NCI-H345 treated with DMSO at 0.1 percent for 48 hours (cell line): ENCODE results near the gene NEURL4.

ENCODE experiments used
- DNase-seq: peaks from one replicate; lab custom pipeline; 2025; ENCODE audit not compliant: unreplicated experiment; lab: John Stamatoyannopoulos, UW

Gene NEURL4

DNA sequence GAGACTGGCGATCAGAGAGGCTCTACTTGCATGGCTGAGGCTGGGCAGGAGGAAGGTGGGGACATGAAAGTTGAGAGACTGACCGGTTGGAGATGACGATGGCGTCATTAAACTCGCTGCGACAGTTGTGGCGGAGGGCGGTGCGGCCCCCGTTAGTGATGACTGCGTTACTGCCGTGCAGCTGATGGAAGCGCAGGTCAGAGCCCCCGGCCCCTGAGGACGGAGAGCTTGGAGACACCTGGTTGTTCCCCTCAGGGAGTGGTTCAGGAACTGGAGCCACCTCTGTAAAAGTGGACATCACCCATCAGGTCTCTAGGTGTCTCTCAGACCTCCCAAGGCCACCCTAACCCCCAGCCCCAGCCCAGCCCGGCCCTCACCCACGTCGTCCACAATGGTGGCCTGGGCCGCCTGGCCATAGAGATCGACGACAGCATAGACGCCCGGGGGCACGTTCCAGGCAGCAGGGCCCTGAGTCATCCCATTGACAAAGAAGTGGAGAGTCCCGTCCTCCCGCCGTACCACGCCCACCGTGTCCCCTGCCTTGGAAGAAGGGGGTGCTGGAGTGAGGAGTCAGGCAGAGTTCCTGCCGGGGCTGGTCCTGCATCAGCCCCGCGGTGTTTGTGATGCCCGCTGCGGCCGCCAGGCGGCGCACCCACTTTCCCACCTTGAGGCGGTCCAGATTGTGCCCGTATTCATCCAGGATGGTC is 5.3 kb downstream of the NEURL4 start:
- no peak for DNase-seq

DNA sequence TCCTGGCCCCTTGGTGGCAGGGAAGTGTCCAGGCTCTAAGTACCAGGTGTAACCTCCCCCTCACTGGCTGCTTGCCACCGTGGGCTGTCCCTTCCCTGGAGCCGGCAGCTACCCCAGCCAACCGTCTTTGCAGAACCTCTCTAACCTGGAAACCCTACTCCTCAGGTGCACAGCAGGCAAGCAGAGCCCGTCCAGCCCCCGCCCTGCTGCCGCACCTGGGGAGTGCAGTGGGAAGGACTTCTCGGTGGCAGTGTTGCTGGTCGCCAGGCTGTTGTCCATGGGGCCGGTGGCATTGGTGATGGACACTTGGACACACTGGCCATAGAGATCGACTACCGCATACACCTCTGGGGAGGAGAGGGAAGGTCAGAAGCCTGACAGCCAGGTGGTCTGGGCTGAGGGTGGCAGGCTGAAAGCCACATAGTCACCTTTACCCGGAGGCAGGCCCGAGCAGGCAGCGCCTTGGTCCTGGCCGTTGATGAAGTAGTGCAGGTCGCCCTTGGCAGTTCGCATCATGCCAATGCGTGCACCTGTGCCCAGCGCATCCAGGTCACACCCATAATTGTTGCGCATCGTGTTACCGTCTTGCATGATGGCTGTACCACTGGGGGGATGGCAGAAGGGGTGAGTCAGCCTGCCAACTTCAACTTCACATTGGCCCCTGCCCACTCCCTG is 6.5 kb downstream of the NEURL4 start:
- DNase-seq, result no peak

DNA sequence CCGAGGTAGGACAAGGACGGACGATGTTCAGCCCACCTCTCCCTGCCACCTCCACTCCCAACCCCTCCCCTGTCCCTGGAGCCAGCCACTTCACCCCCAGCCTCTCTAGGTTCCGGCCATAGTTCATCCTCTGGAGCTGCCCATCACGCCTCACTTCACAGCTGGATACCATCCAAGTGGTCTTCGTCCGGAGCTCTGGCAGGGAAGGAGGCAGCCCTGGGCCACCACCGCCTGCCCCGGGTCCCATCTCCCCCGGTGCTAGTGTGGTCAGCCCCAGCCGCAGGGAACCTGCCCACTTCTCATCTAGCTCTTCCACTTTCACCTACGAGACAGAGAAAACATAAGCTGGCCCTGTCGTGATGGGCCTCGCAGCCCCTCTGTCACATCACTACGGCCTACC is 7.7 kb downstream of the NEURL4 start:
- DNase-seq, result no peak

DNA sequence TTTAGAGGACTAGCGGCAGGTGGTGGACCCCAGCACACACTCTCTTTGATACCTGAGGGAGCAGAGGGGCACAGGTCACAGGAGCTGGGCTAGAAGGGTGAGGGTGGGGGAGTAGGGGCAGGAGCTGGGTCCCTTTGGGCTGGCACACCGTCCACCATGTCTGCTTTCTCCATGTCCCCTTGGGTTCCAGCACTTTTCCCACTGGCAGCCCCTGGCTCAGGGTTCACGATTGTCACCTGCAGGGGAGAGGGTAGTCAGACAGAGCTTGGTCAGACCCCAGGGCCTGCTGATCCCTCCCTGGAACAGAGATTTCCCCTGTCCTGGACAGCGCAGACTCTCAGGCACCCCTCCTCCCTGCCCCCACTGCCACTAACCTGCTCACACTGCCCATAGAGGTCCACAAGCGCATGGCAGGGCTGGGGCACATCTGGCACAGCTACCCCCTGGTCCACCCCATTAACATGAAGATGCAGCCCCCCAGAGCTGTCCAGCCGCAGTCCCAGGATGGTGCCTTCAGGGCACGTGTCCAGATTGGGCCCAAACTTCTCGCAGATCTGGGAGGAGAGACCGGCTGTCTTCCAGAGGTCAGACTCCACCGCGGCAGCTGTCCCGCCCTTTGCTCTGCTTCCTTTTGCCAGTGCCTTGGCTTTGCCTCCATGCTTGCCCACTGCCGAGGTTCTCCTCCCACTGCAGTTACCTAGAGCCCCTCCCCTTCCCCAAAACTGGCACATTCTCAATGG is 10.8 kb downstream of the NEURL4 start:
- DNase-seq, result no peak

DNA sequence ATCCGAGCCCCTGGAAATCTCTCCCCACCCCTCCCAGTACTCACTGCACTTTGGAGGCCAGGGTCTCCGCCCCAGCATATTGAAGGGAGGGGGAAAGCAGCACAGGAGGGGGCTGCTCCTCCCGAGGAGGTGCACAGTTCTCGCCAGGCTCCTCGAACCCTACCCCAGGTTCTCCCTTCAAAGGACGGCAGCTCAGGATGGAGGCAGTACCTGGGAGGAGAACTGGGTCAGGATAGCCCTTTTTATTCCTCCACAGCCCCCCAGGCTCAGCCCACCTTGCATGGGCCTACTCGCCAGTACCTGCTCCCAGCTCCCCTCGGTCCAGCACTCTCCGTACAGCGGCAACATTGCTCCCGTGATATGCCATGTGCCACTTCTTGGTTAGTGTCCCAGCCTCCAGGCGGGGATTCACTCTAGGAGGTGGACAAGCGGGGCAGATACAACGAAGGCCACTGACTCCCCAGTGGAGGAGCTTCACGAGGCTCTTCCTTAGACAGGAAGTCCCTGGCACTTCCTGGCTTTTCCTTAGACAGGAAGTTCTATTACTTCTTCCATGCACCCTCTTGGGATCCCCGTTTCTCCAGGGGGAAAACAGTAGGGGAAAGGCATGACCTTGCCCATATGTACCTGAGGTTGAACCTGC is 11.9 kb downstream of the NEURL4 start:
- no peak for DNase-seq

DNA sequence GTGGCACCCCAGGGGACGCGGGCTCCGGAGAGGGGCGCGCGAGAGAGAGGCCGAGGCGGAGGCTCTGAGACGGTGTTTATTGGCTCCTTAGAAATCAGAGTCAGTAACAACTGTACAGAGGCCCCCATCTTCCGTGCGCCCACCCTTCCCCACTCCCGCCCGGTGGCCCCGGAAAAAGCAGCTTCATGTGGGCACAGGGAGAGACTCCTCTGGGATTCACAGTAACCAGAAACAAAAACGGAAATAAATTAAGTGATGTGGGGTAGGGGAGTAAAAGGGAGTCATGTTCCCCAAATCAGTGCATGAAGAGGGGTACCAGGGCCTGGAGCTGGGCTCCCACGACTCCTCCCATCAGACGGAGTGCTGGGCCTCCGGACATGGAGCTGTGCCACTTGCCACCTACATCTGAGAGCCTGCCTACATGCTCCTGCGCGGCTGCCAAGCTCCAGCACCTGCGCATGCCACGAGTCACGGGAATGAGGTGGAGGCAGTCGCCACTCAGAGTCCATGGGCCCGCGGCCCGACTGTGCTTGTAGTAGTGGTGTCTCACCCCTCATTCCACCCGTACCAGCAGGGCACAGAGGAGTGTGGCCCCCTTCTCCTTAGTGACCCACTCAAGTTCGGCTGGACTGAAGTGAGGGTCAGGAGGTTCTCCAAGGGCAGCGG is 13.4 kb downstream of the NEURL4 start:
- DNase-seq, result no peak

DNA sequence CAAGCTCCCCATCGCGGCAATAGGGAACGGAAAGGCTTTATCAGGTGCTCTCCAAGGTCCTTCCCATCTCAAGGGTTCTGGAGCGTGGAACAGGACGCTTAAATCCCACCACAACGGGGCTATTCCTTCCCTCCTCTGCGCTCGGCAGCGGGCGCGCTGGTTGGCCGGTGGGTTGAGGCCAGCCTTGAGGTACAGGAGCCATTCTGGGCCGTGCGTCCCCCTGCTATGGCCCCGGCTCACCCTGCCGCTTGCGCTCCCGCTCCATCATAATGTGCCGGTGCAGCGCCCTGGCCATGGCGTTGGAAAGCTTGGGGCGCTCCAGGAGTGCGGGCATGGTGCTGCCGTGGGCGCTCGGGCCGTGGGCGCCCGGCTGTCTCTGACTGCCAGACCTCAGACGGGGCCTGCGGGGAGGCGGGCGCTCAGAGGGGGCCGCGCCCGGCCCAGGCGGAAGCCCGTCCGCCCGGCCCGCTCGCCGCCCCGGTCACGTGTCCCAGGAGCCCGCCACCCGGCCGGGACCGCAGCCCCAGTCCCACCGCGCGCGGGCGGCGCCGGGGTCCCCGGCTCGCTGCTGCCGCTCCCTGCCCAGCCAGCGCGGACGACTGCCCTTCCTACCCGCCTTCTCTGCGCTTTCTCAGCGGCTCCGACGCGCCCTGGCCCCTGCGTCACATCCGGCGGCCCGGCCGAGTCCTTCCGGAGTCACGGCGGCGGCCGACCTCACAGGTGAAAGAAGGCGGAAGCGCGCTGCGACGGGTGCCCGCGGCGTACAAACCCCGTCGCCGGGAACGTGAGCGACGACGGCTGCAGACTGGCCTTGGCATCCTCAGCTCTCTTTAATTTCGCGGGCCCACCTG is 14.2 kb downstream of the NEURL4 start, which contains the start of gene GPS2:
TSS of gene GPS2 (minus strand) at position 642 of the 851 bp plus-strand sequence. CDS start at position 334, 308 bp downstream.
- peak; percentile 26 for DNase-seq

DNA sequence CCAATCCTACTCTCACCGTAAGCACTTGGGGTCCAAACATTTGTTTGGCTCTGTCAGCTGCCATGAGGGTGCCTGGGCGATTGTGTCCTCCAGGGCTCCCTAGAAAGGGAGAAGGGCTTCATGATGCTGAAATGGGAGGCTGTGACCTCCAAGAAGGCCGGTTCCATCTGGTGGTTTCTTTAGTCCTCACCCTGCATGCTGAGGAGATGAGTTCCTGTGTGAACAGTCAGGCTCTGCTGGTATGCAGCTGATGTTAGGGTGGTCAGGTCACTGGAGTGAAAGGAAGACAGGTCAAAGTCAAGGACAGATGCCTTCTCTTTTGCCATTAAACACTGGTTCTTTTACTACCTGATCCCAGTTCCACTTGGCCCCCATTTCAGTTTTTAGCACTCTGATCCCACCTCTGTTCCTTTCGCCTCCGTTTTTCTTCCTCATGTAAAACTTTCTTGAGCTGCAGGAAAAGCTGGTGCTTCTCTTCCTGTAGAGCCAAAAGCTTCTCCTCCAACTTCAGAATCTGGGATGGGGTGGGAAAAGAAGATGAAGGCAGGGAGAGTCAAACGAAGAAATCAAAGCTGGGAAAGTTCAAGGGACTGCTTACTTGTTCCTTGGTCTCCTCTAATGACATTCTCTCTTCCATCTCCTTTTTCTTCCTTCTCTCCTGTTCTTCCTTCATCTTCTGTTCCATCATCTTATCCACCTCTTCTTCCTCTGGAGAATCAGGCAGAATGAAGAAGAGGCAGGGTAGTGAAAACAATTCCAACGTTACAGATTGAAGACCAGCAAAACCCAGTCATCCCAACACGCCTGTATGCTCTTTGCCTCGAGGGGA is 15.0 kb downstream of the NEURL4 start:
- no peak for DNase-seq

DNA sequence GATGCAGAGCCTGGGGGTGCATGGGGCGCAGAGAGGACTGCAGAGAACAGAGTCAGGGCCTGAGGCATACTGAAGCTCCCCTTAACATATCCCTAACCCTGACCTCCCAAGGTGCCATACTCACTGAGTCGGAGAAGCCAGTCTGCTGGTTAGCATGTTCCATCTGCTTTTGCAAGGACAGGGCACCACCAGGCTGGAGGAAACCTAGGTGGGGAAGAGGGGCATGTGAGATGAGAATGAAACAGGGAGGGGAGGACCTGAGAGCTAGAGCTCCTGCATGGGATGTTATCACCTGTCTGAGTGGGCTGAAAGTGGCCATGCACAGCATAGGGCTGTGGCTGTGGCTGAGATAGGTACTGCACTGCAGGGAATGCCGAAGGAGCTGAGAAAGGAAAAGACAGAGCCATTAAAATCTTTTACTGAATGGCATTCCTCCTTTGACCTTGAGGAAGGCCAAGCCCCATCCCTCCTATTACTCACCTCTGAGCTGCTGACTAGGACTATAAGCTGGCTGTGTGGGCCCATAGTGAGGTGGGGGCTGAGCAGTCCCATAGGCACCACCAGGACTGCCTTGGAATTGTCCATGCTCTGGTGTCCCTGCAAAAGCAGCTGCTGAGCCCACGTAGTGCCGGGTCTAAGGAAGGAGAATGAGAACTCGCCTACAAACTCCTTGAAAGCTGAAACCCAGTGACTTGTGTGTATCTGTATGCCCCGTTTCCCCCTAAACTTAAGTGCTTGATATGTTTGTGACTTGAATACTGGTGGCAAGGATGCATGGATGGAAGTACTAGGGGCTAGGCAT is 15.8 kb downstream of the NEURL4 start:
- DNase-seq, result no peak

DNA sequence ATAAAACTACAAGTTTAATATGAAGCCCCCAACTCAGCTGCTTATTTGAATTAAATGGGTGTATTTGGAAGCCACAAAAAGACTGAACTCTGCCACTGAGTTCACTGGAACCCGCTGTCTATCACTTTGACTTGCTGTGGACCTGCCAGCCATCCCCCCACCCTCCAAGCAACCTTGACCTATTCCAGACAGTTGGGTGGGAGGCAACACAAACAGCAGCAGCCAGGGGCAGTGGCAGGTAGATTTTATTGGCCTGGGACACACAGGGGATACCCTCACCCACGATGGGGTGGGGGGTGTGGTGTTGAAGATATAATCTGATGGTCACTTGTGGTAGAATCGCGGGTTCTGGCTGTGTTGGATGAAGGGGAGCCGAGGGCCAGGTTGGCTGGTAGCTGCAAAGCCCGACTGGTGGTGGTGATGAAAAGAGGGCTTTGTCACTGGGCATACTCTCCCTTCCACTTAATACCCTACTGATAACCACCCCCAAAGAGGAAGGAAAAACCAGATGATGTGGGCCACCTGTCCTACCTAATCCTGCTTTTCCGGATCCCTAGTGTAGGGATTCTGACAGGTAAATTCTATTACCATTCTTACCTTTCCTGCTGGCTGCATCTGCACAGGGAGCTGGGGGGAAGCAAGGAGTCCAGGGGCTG is 16.6 kb downstream of the NEURL4 start:
- DNase-seq, result no peak

DNA sequence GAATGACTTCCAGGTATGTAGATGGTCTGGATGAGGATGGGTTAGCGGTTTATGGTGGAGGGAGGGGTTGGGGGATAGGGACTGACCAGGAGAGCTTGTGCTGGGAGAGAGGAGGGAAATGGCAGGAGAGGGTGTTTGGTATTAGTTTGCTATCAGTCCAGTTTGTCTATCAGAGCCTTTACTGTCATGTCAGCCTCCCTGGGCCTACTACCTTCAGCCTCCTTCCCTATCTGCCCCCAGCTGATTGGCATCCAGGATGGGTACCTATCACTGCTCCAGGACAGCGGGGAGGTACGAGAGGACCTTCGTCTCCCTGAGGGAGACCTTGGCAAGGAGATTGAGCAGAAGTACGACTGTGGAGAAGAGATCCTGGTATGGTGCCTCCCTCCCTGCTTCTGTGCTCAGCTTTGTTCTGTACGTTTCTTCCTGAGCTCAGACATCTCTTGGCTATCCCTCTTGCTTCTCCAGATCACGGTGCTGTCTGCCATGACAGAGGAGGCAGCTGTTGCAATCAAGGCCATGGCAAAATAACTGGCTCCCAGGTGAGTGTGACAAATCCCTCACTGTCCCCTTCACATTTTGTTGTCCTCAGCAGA is 17.9 kb downstream of the NEURL4 start:
- DNase-seq, result no peak

DNA sequence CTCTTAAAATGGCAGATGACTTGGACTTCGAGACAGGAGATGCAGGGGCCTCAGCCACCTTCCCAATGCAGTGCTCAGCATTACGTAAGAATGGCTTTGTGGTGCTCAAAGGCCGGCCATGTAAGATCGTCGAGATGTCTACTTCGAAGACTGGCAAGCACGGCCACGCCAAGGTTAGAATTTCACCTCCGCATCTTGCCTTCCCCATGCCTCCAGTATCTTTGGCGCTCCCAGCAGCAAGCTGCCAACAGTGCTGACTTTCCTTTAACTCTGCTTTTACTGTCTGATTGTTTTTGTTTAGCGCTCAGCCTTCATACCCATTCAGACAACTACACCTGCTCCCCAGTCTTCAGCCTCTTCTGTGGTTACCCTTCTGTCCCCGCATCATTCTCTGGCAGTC is 19.5 kb downstream of the NEURL4 start:
- DNase-seq, result no peak

DNA sequence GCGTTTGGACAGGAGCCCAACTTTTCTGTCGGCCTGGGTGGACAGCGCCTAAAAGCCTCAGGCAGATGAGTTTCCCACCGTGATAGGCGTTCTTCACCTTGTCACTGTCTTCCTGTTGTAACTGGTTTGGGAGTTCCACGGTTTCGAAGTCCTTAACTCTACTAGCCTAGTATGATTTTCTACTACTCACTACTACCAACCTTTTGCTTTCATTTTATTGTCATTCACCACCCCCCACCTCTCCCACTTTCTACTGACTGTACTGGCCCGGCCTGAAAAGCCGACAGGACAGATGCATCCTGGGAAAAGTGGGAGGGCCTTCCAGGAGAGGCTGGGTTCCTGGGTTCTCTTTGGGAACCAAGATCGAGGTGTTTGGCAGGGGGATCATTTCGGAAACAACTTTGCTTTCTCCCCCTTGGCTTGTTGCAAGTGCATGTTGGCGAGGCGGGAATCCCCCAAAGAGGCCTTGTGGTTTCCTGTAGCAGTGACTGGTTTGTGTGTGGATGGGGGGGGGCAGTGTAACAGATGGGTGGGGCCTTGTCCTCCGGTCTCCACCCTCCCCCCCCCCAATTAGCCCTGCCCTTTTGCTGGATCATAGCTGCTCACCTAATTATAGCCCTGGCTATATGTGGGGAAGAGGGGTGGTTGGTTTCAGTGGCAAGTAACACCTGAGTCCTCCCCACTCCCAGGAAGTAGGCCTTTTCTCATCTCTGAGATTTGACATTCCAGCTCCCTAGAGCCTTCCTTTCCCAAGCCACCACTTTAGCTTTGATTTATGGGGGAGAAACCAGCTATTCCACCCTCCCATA is 20.3 kb downstream of the NEURL4 start:
- peak; percentile 39 for DNase-seq

DNA sequence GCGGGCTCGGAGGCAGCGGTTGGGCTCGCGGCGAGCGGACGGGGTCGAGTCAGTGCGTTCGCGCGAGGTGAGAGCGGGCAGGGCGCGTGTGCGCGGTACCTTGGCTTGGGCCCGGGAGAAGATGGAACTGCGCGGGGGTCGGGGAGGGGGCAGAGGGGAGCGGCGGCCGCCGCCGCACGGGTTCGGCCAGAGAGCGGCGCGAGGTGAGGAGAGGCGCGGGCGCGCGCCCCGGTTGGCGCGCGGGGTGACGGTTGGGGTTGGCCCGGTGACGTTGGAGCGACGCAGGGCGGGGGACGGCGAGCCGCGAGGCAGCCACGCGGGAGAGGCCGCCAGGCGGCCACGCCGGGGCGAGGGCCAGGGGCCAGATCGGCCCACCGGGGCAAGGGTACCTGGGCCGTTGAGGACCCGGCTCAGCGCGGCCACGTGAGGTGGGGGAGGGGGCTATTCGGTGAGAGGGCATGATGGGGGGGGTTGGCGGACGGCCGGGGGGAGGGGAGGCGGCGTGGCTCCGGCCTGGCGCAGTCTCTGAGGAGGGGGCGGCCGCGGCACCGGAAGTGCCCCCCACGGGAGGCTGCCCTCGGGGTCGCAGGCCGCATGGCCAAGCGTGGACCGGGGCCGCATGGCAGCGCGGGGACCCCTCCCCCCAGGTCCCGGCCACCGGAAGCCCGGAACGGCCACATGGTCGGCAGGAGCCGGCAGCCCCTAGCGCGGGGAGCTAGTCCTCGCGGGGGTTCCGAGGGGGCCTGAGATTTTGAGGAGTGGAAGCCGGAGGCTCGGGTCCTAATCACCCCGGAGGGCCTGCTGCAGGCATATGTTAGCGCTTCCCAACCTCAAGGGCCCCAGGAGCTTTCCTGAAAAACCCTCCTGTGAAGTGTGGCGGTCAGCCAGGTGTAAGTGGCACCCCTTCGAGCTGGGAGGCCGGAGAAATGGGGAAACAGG is 21.2 kb downstream of the NEURL4 start:
- DNase-seq, result no peak

DNA sequence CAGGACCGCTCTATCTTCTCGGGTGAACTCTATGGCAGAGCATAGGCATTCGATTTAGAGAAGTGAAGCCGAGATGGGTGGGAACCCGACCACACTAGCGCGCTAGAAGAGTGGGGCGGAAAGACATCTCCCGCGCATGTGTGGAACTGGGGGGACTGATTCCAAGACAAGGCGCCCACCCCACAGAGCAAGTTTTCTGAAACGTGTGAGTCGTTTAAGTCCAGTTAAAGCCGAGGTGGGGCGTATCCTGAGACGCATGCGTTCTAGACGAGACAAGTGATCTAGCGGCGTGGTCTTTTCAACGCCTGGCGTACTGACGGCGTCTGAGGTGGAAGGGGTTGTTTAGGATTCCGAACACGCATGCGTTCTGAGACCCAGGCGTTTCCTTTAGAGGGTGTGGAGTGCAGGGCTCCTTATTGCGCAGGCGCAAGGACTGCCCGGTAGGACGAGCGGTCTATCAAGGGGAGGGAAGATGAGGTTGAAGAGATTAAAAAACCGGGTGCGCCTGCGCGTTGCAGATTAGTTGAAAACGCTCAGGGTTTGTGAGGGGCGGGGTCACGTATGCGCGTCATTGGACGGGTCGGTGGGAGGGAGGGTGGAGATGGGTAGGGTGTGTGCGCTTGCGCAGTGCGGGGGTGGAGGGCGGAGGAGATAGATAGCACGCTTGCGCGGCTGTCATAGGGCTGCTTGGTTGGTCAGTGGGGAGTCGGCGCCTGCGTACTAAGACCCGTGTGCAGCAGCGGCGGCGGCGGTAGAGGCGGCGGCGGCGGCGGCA is 22.0 kb downstream of the NEURL4 start, which contains the start of gene EIF5A:
TSS of gene EIF5A (plus strand) at position 718 of the 775 bp plus-strand sequence. CDS start 2,008 bp downstream, outside the sequence.
- peak; percentile 90 for DNase-seq
